B cell (primary cell): ENCODE results near the gene MORF4L1.
"Not testable (repeated sequence)": the region's sequence is repeated elsewhere in the genome, so short reads cannot be mapped to it uniquely, and the experiment has no call there.

Source experiments
- EZH2 ChIP-seq: IDR thresholded peaks from 2 replicates; pipeline ENCODE4 v1.6.1; 2012; ENCODE audit warnings: borderline replicate concordance, low read depth, mild to moderate bottlenecking, moderate library complexity, low read length; ENCODE audit not compliant: insufficient read depth, poor library complexity, severe bottlenecking
- TF ChIP-seq, protein P1 (sequence below): fragments of 200-600 bp; IDR thresholded peaks from one replicate; pipeline ENCODE4 v1.8.0; 2022; ENCODE audit warnings: antibody characterized with exemption, mild to moderate bottlenecking

DNA sequence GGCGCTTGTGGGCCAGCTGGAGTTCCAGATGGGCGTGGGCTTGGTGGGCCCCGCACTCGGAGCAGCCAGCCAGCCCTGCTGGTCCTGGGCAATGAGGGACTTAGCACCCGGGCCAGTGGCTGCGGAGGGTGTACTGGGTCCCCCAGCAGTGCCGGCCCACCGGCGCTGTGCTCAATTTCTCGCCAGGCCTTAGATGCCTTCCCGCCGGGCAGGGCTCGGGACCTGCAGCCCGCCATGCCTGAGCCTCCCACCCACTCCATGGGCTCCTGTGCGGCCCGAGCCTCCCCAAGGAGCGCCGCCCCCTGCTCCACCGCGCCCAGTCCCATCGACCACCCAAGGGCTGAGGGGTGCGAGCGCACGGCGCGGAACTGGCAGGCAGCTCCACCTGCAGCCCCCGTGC, 25.8 kb upstream of the MORF4L1 start:
- TF ChIP-seq, protein P1, sequence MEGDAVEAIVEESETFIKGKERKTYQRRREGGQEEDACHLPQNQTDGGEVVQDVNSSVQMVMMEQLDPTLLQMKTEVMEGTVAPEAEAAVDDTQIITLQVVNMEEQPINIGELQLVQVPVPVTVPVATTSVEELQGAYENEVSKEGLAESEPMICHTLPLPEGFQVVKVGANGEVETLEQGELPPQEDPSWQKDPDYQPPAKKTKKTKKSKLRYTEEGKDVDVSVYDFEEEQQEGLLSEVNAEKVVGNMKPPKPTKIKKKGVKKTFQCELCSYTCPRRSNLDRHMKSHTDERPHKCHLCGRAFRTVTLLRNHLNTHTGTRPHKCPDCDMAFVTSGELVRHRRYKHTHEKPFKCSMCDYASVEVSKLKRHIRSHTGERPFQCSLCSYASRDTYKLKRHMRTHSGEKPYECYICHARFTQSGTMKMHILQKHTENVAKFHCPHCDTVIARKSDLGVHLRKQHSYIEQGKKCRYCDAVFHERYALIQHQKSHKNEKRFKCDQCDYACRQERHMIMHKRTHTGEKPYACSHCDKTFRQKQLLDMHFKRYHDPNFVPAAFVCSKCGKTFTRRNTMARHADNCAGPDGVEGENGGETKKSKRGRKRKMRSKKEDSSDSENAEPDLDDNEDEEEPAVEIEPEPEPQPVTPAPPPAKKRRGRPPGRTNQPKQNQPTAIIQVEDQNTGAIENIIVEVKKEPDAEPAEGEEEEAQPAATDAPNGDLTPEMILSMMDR: not testable (repeated sequence)
- TF ChIP-seq EZH2: not testable (repeated sequence)
